BJ (cell line): ENCODE measurements around the gene CNOT4. TPM values are rescaled to one million over a fixed set of nuclear protein-coding genes. Genes with fewer than 3 reads are reported as not detected.

Experiments
- CTCF ChIA-PET: fragments of 350-600 bp; formaldehyde crosslinking; extraction: SDS; loops from one replicate; lab custom pipeline; 2021; ENCODE audit warnings: antibody characterized with exemption, inconsistent platforms; lab: Yijun Ruan, JAX
- POLR2A ChIA-PET: fragments of 300-600 bp; sonication (Branson Sonifier 250); formaldehyde crosslinking; extraction: SDS; loops from one replicate; lab custom pipeline; 2021; ENCODE audit warnings: antibody characterized with exemption; lab: Charles Lee
- DNase-seq: peaks from one replicate; pipeline ENCODE4 v3.0.0-alpha.2; 2011; ENCODE audit warnings: low read depth
- H3K27me3 ChIP-seq: 2 replicates; pipeline ENCODE4 v1.6.0; 2011; ENCODE audit warnings: low read length; ENCODE audit not compliant: control insufficient read depth, insufficient read depth
- H3K36me3 ChIP-seq: 2 replicates; pipeline ENCODE4 v1.5.1; 2011; ENCODE audit warnings: low read length; ENCODE audit not compliant: control insufficient read depth, insufficient read depth
- H3K4me3 ChIP-seq: 2 replicates; pipeline ENCODE4 v1.5.1; 2011; ENCODE audit warnings: low read depth, mild to moderate bottlenecking, control low read depth, low read length
- polyA plus RNA-seq: library from polyadenylated mRNA; depleted of rRNA; stranded (reverse); fragments of >200 nt; gene quantifications from 2 replicates; pipeline ENCODE4 v1.2.3, GENCODE V29; 2011
- TF ChIP-seq, protein P1 (sequence below): IDR thresholded peaks from 2 replicates; pipeline ENCODE4 v1.5.1; 2011; ENCODE audit warnings: low read depth, mild to moderate bottlenecking, control low read depth, inconsistent platforms, low read length, moderate library complexity; ENCODE audit not compliant: insufficient read depth

The CNOT4 gene
- polyA plus RNA-seq, 1 experiment: 11.0 TPM

DNA sequence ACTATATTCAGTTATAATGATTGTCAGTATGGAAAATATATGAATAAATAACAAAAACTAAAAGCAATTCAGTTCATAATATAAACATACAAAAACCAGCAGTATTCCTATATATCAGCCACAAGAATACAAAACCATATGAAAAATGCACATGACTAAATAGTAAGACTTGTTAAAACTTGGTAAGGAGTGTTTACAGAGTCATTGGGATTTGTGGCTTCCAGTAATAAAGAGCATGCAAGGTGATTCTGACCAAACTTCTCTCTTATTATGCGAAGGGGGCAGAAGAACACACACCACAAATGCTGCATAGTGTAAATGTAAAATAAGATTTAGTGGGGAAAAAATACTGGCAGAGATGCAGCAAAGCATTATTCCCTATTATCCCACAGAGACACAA lies 8.8 kb upstream of the CNOT4 start:
- ChIA-PET POLR2A (no interaction called here), CTCF (no interaction called here)
- no peak overlapping the region for H3K4me3 ChIP-seq
- H3K27me3 ChIP-seq: no peaks in the 10 kb centered on the region
- TF ChIP-seq, protein P1, sequence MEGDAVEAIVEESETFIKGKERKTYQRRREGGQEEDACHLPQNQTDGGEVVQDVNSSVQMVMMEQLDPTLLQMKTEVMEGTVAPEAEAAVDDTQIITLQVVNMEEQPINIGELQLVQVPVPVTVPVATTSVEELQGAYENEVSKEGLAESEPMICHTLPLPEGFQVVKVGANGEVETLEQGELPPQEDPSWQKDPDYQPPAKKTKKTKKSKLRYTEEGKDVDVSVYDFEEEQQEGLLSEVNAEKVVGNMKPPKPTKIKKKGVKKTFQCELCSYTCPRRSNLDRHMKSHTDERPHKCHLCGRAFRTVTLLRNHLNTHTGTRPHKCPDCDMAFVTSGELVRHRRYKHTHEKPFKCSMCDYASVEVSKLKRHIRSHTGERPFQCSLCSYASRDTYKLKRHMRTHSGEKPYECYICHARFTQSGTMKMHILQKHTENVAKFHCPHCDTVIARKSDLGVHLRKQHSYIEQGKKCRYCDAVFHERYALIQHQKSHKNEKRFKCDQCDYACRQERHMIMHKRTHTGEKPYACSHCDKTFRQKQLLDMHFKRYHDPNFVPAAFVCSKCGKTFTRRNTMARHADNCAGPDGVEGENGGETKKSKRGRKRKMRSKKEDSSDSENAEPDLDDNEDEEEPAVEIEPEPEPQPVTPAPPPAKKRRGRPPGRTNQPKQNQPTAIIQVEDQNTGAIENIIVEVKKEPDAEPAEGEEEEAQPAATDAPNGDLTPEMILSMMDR: no peak
- DNase-seq: no peak
- no peaks in the 10 kb centered on the region for H3K36me3 ChIP-seq

DNA sequence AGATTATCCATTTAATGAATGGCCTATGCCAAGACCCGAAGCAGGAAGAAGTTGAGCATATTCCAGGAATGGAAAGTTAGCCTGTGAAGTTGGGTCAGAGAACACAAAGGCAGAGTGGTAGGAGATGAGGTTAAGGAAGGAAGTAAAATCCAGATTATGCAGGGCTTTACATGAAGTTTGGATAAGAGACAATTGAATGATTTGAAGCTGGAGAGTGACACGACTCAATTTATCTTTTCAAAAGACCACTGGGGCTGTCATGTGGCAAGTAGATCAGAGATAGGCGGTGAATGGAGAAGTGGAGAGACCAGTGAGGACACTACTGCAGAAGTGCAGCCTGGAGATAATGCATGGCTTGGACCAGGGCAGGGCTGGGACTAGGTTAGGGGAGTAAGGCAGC lies 7.2 kb upstream of the CNOT4 start:
- CTCF ChIA-PET: no interaction called here
- DNase-seq: no peak
- Histone ChIP-seq H3K4me3 (no peak overlapping the region), H3K27me3 (no peaks in the 10 kb centered on the region), H3K36me3 (no peaks in the 10 kb centered on the region)
- POLR2A ChIA-PET: no interaction called here
- TF ChIP-seq, protein P1: no peak

DNA sequence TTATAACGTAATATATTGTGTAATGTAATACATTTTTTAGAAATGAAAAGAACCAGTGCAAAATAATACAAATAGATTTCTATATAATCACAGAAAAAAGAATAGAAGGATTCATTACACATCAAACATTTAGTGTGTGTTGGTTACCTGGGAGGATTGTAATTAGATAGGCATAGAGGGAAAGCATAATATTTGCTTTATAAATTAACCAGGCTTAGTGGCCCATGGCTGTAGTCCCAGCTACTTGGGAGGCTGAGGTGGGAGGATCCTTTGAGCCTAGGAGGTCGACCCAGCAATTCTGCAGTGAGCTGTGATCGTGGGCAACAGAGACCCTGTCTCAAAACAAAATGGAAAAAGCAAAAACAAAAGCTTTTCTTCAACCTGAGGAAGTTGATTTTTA lies 5.0 kb upstream of the CNOT4 start:
- Histone ChIP-seq H3K4me3 (no peak overlapping the region), H3K36me3 (no peaks in the 10 kb centered on the region), H3K27me3 (no peaks in the 10 kb centered on the region)
- DNase-seq: no peak
- POLR2A ChIA-PET: no interaction called here
- CTCF ChIA-PET: no interaction called here
- TF ChIP-seq, protein P1: no peak

DNA sequence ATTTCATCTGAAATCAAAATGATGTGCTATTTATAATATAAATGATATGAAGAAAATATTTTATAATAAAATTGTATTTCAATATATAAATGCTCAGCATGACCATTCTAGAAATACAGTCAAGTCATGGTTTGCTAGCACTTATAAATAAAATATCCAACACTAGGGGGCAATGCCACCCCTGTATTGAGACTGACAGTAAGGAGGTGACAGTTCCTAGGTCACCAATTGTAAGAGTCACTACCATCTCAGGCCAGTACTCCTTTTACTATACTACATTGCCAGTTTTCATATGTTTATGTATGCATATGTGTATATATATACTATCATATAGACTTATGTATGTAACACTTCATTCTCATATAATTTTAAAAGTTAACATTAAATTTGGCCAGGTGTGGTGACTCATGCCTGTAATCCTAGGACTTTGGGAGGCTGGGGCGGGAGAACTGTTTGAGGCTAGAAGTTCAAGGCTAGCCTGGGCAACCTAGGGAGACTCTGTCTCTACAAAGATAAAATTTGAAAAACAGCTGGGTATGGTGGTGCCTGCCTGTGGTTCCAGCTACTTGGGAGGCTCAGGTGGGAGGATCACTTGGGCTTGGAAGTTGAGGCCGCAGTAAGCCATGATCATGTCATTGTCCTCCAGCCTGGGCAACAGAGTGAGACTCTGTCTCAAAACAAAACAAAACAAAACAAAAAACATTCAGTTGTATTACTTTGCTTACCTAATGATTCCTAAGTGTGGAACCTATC lies 2.4 kb upstream of the CNOT4 start:
- H3K4me3 ChIP-seq: no peak overlapping the region
- H3K36me3 ChIP-seq: no peaks in the 10 kb centered on the region
- DNase-seq: no peak
- TF ChIP-seq, protein P1: peak; percentile 58
- no peaks in the 10 kb centered on the region for H3K27me3 ChIP-seq
- CTCF ChIA-PET: interaction anchor here (0.5 kb wide), 2 partner anchors 17 to 222 kb away, joined by 3 read pairs; no protein-coding TSS in a partner anchor
- POLR2A ChIA-PET: no interaction called here

DNA sequence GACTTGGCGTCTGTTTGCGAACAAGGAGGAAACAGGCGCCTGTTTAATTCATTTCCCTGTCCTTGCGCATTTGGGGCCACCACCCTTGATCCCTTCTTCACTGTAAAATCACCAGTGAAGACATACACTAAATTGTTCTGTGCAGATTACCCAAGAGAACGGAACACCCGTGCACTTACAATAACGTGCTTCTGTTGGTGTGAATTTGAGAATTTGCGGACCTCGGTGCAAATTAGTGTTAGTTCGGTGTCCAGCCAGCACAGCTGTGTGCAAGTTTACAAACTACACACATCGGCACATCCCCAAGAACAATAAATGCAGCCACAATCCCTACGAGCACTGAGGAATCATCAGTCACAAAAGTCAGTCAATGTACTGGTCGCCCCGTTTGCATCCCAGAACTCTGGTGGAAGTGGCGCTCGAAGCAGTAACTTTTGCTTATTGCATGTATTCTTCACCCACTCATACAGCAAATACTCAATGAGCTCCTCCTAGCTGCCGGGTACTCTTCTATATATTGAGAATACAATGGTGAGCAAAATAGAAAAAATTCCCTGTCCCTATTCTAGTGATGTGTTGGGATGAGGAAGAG lies 786 bp upstream of the CNOT4 start:
- Histone ChIP-seq H3K36me3 (no peaks in the 10 kb centered on the region), H3K4me3 (peak overlapping the region; percentile 77), H3K27me3 (no peaks in the 10 kb centered on the region)
- ChIA-PET CTCF (interaction anchor here (0.9 to 1.2 kb wide), 2 partner anchors 229 to 236 kb away, joined by 4 to 5 read pairs; no protein-coding TSS in a partner anchor), POLR2A (no interaction called here)
- TF ChIP-seq, protein P1: peak; percentile 34
- DNase-seq: no peak
